ENCODE measurements around the gene SLC25A39.

GRCh38 chr17:44343510-44344209 lies 19.0 kb upstream of the SLC25A39 start:
- no peak for TF ChIP-seq EZH2 (IDR thresholded peaks at IDR 0.05; ENCODE audit: borderline replicate concordance, low read depth, low read length)
- no peak for TF ChIP-seq POLR2A (conservative IDR thresholded peaks at IDR 0.05)
- TF ChIP-seq ZBTB40 (IDR thresholded peaks at IDR 0.05) = no peak
- TF ChIP-seq ZBTB40 (CRISPR knock-in tag; IDR thresholded peaks at IDR 0.05) = no peak
- TF ChIP-seq SAFB2 (IDR thresholded peaks at IDR 0.05; ENCODE audit: borderline replicate concordance, low read depth, low read length, severe bottlenecking) = no peak
- TF ChIP-seq ZNF695 (CRISPR knock-in tag; IDR thresholded peaks at IDR 0.05) = no peak
- no peak for TF ChIP-seq YY1 (IDR thresholded peaks at IDR 0.05; ENCODE audit: borderline replicate concordance in 1 of 3, control insufficient read depth in 1 of 3, extremely low read depth in 1 of 3, insufficient read depth in 3 of 3, insufficient read length in 1 of 3, insufficient replicate concordance in 2 of 3, low read depth in 1 of 3, low read length in 2 of 3)
- TF ChIP-seq ETV6 (IDR thresholded peaks at IDR 0.05; ENCODE audit: borderline replicate concordance in 1 of 2, low read depth in 2 of 2, low read length in 1 of 2) = no peak
- TF ChIP-seq ETV6 (CRISPR knock-in tag; IDR thresholded peaks at IDR 0.05; ENCODE audit: borderline replicate concordance) = no peak
- no peak for TF ChIP-seq SIN3A (IDR thresholded peaks at IDR 0.05; ENCODE audit: borderline replicate concordance in 2 of 2, control insufficient read depth in 1 of 2, low read depth in 2 of 2, low read length in 2 of 2)
- no peak for TF ChIP-seq CTCF (IDR thresholded peaks at IDR 0.05 in 2 of 3, conservative IDR thresholded peaks at IDR 0.05 in 1 of 3; ENCODE audit: insufficient read depth in 2 of 3, low read depth in 1 of 3, low read length in 3 of 3)
- TF ChIP-seq ERF (CRISPR knock-in tag; IDR thresholded peaks at IDR 0.05) = no peak
- no peak for TF ChIP-seq ZNF217 (CRISPR knock-in tag; IDR thresholded peaks at IDR 0.05)
- TF ChIP-seq NKRF (IDR thresholded peaks at IDR 0.05; ENCODE audit: borderline replicate concordance) = no peak
- TF ChIP-seq PHF20 (IDR thresholded peaks at IDR 0.05; ENCODE audit: partially characterized antibody) = no peak
- TF ChIP-seq PML (IDR thresholded peaks at IDR 0.05; ENCODE audit: low read length) = no peak
